Trophoblast cell (in vitro differentiated cells and primary cell): ENCODE measurements around the gene HLX.

ENCODE experiments used
- DNase-seq, 2 donors: peaks; one replicate each; pipeline ENCODE4 v3.0.0-alpha.2; 2016
- H2AFZ ChIP-seq: 2 replicates; pipeline ENCODE4 v1.6.1; 2013; ENCODE audit warnings: low read length, moderate library complexity, mild to moderate bottlenecking; ENCODE audit not compliant: insufficient read depth, poor library complexity
- H2AK5ac ChIP-seq: 2 replicates; pipeline ENCODE4 v1.6.1; 2013; ENCODE audit warnings: mild to moderate bottlenecking, low read length
- H2BK120ac ChIP-seq: 2 replicates; pipeline ENCODE4 v1.6.1; 2013; ENCODE audit warnings: low read length, mild to moderate bottlenecking, moderate library complexity; ENCODE audit not compliant: insufficient read depth, poor library complexity
- H2BK12ac ChIP-seq: 2 replicates; pipeline ENCODE4 v1.6.1; 2013; ENCODE audit warnings: mild to moderate bottlenecking, low read length, moderate library complexity
- H2BK5ac ChIP-seq: 2 replicates; pipeline ENCODE4 v1.6.1; 2013; ENCODE audit warnings: low read length, low read depth, moderate library complexity, mild to moderate bottlenecking; ENCODE audit not compliant: poor library complexity
- H3K14ac ChIP-seq: 2 replicates; pipeline ENCODE4 v1.6.1; 2013; ENCODE audit warnings: mild to moderate bottlenecking, low read length
- H3K18ac ChIP-seq: 2 replicates; pipeline ENCODE4 v1.6.1; 2013; ENCODE audit warnings: mild to moderate bottlenecking, low read length
- H3K23ac ChIP-seq: 2 replicates; pipeline ENCODE4 v1.6.1; 2013; ENCODE audit warnings: low read length
- H3K27ac ChIP-seq: 2 replicates; pipeline ENCODE4 v1.5.1; 2013; ENCODE audit warnings: low read depth, mild to moderate bottlenecking, inconsistent platforms, low read length, moderate library complexity
- H3K27me3 ChIP-seq: 2 replicates; pipeline ENCODE4 v1.6.1; 2013; ENCODE audit warnings: inconsistent platforms, mild to moderate bottlenecking, low read length, moderate library complexity; ENCODE audit not compliant: insufficient read depth
- H3K36me3 ChIP-seq, 2 experiments: 1 replicate in 1 of 2; 2 replicates in 1 of 2; pipeline ENCODE4 v1.6.1; 2013; ENCODE audit warnings: low read length in 2 of 2, mild to moderate bottlenecking in 2 of 2, moderate library complexity in 1 of 2; ENCODE audit not compliant: insufficient read depth in 2 of 2, control insufficient read depth in 1 of 2
- H3K4ac ChIP-seq: 2 replicates; pipeline ENCODE4 v1.6.1; 2013; ENCODE audit warnings: low read depth, mild to moderate bottlenecking, low read length, moderate library complexity
- H3K4me1 ChIP-seq, 2 experiments: 1 replicate in 1 of 2; 2 replicates in 1 of 2; pipeline ENCODE4 v1.6.1; 2013; ENCODE audit warnings: low read length in 2 of 2, mild to moderate bottlenecking in 2 of 2, moderate library complexity in 1 of 2; ENCODE audit not compliant: insufficient read depth in 2 of 2, control insufficient read depth in 1 of 2
- H3K4me2 ChIP-seq: 2 replicates; pipeline ENCODE4 v1.6.1; 2013; ENCODE audit warnings: inconsistent platforms, mild to moderate bottlenecking, low read length, moderate library complexity
- H3K4me3 ChIP-seq: 2 replicates; pipeline ENCODE4 v1.5.1; 2013; ENCODE audit warnings: mild to moderate bottlenecking, low read depth, low read length, inconsistent platforms
- H3K79me1 ChIP-seq: one replicate; pipeline ENCODE4 v1.6.1; 2013; ENCODE audit warnings: low read length
- H3K79me2 ChIP-seq: 2 replicates; pipeline ENCODE4 v1.6.1; 2013; ENCODE audit warnings: low read length, mild to moderate bottlenecking; ENCODE audit not compliant: control insufficient read depth, insufficient read depth, poor library complexity
- H3K9ac ChIP-seq: 2 replicates; pipeline ENCODE4 v1.6.1; 2013; ENCODE audit warnings: mild to moderate bottlenecking, low read length
- H3K9me3 ChIP-seq: 2 replicates; pipeline ENCODE4 v1.6.1; 2013; ENCODE audit warnings: low read depth, mild to moderate bottlenecking, control low read depth, inconsistent platforms, low read length; ENCODE audit not compliant: insufficient read depth
- H4K12ac ChIP-seq: 2 replicates; pipeline ENCODE4 v1.6.1; 2013; ENCODE audit warnings: low read depth, mild to moderate bottlenecking, low read length, moderate library complexity
- H4K8ac ChIP-seq: 2 replicates; pipeline ENCODE4 v1.6.1; 2013; ENCODE audit warnings: low read depth, mild to moderate bottlenecking, low read length, moderate library complexity
- H4K91ac ChIP-seq: one replicate; pipeline ENCODE4 v1.6.1; 2013; ENCODE audit warnings: low read depth, mild to moderate bottlenecking, low read length, moderate library complexity
- WGBS: extraction: QIAGEN DNeasy Blood & Tissue Kit; methylation state at CpG from one replicate; pipeline ENCODE4 v1.1.7; 2013; ENCODE audit warnings: missing lambda C conversion rate; ENCODE audit not compliant: insufficient read length, insufficient coverage; ENCODE audit errors: extremely low coverage; 5-methylcytosine and 5-hydroxymethylcytosine counted together

Gene HLX

GRCh38 chr1:220915954-220916353 lies 36.7 kb downstream of the HLX start:
- H2BK5ac ChIP-seq = no peak overlapping the region
- WGBS = no CpG with 5 or more reads among the region's 1 CpG

GRCh38 chr1:220917101-220917500 lies 37.9 kb downstream of the HLX start:
- no peak overlapping the region for H2BK120ac ChIP-seq
- WGBS = no CpG with 5 or more reads among the region's 5 CpGs
- H2AK5ac ChIP-seq = no peak overlapping the region
- H3K9ac ChIP-seq = no peak overlapping the region
- H3K23ac ChIP-seq = no peak overlapping the region
- H4K8ac ChIP-seq = no peak overlapping the region
- no peak overlapping the region for H3K14ac ChIP-seq
- H2AFZ ChIP-seq = no peak overlapping the region
- no peak overlapping the region for H3K4me2 ChIP-seq
- no peak overlapping the region for H2BK5ac ChIP-seq
- no peak overlapping the region for H3K4ac ChIP-seq
- H3K79me2 ChIP-seq = no peaks in the 10 kb centered on the region
- H3K4me1 ChIP-seq = no peaks in the 10 kb centered on the region
- H3K18ac ChIP-seq = no peak overlapping the region
- no peaks in the 10 kb centered on the region for H3K9me3 ChIP-seq
- H3K36me3 ChIP-seq = no peaks in the 10 kb centered on the region
- H3K79me1 ChIP-seq = no peaks in the 10 kb centered on the region
- H4K12ac ChIP-seq = no peak overlapping the region
- no peak overlapping the region for H4K91ac ChIP-seq
- no peaks in the 10 kb centered on the region for H3K27me3 ChIP-seq
- H2BK12ac ChIP-seq = no peak overlapping the region
- H3K27ac ChIP-seq = no peak overlapping the region
- no peak overlapping the region for H3K4me3 ChIP-seq
- DNase-seq = no peak

More at GRCh38 chr1:220915954-220916353, 36.7 kb downstream of the HLX start:
- H3K79me1 ChIP-seq = no peaks in the 10 kb centered on the region
- no peak overlapping the region for H3K4me2 ChIP-seq
- DNase-seq = no peak
- H3K14ac ChIP-seq = no peak overlapping the region
- H4K91ac ChIP-seq = no peak overlapping the region
- H3K4me3 ChIP-seq = no peak overlapping the region
- no peak overlapping the region for H3K9ac ChIP-seq
- no peak overlapping the region for H4K8ac ChIP-seq
- no peak overlapping the region for H3K23ac ChIP-seq
- no peak overlapping the region for H3K18ac ChIP-seq
- no peaks in the 10 kb centered on the region for H3K27me3 ChIP-seq
- no peak overlapping the region for H2AFZ ChIP-seq
- H3K79me2 ChIP-seq = no peaks in the 10 kb centered on the region
- H3K27ac ChIP-seq = no peak overlapping the region
- H3K4me1 ChIP-seq = no peaks in the 10 kb centered on the region
- H4K12ac ChIP-seq = no peak overlapping the region
- no peak overlapping the region for H2BK120ac ChIP-seq
- H3K36me3 ChIP-seq = no peaks in the 10 kb centered on the region
- no peaks in the 10 kb centered on the region for H3K9me3 ChIP-seq
- H3K4ac ChIP-seq = no peak overlapping the region
- H2AK5ac ChIP-seq = no peak overlapping the region
- H2BK12ac ChIP-seq = no peak overlapping the region

DNA sequence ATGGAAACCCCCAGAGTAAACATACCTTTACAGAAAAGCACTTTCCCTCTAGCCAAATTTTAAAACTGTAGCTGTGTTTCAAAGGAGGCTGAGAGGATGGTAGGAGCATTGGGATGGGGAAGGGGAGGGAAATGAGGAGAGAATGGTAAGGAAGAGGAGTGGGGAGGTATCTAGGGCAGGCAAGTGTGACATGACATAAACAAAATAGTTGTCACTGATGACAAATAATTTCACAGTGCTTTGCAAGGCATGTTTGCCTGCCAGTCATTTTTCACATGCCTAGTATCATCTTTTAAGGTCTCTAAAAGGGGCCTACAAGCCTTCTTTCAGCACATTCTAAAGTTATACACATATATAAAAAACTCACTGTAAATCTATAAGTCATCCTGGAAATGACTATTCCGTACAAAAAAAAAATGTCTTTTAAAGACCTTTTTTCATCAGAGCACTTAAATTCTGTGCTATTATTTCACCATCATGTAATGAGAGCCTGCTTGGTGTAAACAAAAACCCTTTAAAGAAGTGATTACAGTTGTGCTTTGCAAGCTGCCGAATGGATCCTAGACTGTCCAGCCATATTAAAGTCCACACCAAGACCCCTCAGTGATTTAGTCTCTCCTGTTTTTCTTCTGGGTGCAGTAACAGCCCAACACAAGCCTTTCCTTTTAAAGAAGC lies 38.4 kb downstream of the HLX start:
- Histone ChIP-seq H3K36me3 (no peaks in the 10 kb centered on the region), H3K27ac (no peak overlapping the region), H3K79me1 (no peaks in the 10 kb centered on the region), H4K12ac (no peak overlapping the region), H2BK12ac (no peak overlapping the region), H3K27me3 (no peaks in the 10 kb centered on the region), H2AK5ac (no peak overlapping the region), H3K4me2 (no peak overlapping the region), H3K4me3 (no peak overlapping the region), H2AFZ (no peak overlapping the region), H4K91ac (no peak overlapping the region), H3K9ac (no peak overlapping the region), H3K14ac (no peak overlapping the region), H3K23ac (no peak overlapping the region), H3K18ac (no peak overlapping the region), H3K9me3 (no peaks in the 10 kb centered on the region), H3K4me1 (no peaks in the 10 kb centered on the region), H3K4ac (no peak overlapping the region), H4K8ac (no peak overlapping the region), H2BK120ac (no peak overlapping the region), H3K79me2 (no peaks in the 10 kb centered on the region), H2BK5ac (no peak overlapping the region)
- no peak for DNase-seq
- WGBS = no CpG with 5 or more reads among the region's 2 CpGs

DNA sequence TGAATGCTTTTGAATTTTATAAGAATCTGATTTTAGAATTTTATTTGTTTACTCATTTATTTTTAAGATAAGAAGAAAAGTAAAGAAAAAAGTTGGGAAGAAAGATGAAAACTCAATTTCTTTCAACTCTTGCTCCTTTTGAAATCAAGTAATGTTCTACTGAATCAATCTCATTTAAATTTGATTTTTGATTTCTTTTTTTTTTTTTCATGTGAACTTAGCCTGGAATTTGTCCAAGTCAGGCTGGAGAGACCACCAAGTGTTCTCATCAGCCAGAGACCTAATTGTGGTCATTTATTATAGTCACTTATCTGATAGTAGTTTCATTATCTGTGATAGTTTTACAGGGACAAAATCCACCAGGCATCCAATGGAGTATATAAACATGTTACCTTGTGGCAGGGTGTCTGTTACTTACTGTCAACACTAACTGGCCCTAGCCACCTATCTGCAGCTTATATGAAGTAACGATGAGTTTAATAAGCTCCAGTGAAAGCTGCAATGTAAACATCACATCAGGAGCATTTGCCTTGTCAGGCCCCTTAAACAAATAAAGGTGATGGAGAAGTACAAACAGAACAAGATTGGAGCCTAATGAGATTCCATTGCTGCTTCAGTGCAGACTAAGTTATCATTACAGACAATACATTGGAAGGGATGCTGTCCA lies 39.2 kb downstream of the HLX start:
- no peak overlapping the region for H4K91ac ChIP-seq
- no peaks in the 10 kb centered on the region for H3K4me1 ChIP-seq
- H3K14ac ChIP-seq = no peak overlapping the region
- no peaks in the 10 kb centered on the region for H3K79me1 ChIP-seq
- H2BK12ac ChIP-seq = no peak overlapping the region
- H3K27me3 ChIP-seq = no peaks in the 10 kb centered on the region
- no peak overlapping the region for H3K4me3 ChIP-seq
- H3K23ac ChIP-seq = no peak overlapping the region
- WGBS = no CpG with 5 or more reads among the region's 1 CpG
- DNase-seq = no peak
- no peak overlapping the region for H4K12ac ChIP-seq
- no peaks in the 10 kb centered on the region for H3K36me3 ChIP-seq
- no peak overlapping the region for H2AFZ ChIP-seq
- no peaks in the 10 kb centered on the region for H3K9me3 ChIP-seq
- no peak overlapping the region for H3K4ac ChIP-seq
- H4K8ac ChIP-seq = no peak overlapping the region
- no peak overlapping the region for H2BK120ac ChIP-seq
- H3K79me2 ChIP-seq = no peaks in the 10 kb centered on the region
- no peak overlapping the region for H3K4me2 ChIP-seq
- no peak overlapping the region for H2BK5ac ChIP-seq
- H3K18ac ChIP-seq = no peak overlapping the region
- H2AK5ac ChIP-seq = no peak overlapping the region
- H3K27ac ChIP-seq = no peak overlapping the region
- H3K9ac ChIP-seq = no peak overlapping the region
